HG03066 (cell line): ENCODE data around the gene PGRMC2.

Experiments used
- ATAC-seq: cut with Tn5 transposase; IDR thresholded peaks from one replicate; pipeline ENCODE4 v1.9.1; 2021; ENCODE audit warnings: low read depth; ENCODE audit not compliant: unreplicated experiment

Gene PGRMC2

GRCh38 chr4:128301979-128302378, 14.4 kb upstream of the PGRMC2 start:
- ATAC-seq = no peak

GRCh38 chr4:128299848-128300247, 12.2 kb upstream of the PGRMC2 start:
- ATAC-seq = no peak

DNA sequence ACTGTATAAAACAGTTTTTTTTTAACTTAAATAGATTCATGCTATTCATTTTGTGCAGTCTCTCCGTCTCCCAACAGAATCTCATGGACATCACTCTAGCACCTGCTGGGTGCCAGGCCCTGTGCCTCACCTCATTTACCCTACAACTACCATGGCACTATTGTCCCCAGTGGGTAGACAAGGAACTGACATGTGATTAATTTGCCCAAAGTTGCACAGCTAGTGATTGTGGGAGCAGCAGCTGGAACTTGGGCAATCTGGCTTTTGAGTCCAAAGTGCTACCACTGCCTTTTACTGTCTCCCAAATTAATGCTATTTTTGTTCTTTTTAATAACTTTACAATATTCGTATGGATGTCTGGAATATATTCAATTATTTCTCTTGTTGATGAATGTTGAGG, 11.2 kb upstream of the PGRMC2 start:
- ATAC-seq = no peak

GRCh38 chr4:128298146-128298758, 10.6 kb upstream of the PGRMC2 start:
- ATAC-seq = no peak

GRCh38 chr4:128295255-128295654, 7.6 kb upstream of the PGRMC2 start:
- no peak for ATAC-seq

DNA sequence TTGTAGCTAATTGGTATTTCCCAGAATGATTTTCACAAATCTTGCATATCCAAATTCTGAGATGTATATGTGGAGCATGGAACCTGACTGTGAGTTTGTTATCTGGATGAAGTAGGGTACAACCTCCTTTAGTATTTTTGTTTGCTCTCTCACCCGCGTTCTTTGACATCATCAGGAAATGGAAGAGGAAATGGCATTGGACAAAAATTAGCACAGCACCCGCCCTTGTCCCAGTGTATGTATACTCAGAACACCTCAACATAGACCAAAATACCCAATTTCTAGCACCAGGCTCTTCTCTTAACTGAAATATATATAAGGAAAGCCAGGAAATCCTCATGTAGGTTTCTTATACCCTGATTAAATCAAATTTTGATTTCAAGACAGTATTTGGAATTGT, 6.9 kb upstream of the PGRMC2 start:
- no peak for ATAC-seq

DNA sequence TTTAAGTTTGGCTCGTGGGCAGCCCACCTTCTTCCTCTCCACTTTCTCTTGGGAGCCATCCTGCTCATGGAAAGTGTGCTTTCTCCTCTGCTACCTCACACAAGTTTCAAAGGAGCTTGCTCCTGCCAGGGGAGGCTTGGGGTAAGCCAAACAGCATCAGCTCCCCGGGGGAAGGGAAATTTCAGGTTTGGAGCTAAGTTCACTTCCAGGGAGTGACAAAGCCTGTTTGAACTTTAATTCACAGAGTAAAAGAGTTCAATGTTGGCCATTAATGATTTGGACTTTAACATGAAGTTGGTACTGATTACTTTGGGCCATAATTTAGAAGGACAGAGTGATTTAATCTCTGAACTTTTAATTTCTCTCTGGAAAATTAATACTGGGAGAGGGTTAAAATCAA, 4.7 kb upstream of the PGRMC2 start:
- no peak for ATAC-seq

DNA sequence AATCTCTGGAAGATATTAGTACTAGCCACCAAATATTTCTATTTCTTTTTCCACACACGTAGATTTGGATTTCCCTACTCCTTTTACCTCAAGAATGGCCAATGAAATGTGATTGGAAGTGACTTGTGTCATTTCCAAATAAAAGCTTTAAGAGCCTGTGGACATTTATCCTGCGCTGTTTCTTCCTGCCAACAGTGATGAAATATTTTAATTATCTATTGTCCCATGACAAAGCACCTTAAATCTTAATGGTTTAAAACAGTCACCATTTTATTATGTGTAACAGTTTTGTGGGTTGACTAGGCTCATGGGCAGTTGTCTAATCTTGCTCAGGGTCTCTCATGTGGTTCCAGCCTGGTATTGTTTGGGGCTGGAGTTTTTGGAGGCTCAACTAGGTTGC, 3.5 kb upstream of the PGRMC2 start:
- no peak for ATAC-seq

DNA sequence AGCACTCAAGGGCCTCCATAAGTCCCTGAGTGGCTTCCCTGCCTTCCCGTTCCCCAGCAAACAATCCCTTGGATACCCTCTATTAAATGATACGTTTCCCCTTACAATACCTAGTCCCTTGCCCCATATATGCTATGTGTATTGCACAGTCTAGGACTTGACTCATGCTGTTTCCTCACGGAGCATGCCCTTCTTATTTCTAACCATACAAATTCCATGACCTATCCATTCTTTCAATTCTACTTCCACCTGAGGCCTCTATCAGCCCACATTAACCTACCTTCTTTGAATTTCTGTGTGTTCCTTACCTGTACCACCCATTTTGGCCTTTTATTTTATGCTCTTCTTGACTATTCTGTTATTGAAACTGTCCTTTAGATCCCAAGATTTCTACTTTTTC, 2.9 kb upstream of the PGRMC2 start:
- ATAC-seq = no peak

DNA sequence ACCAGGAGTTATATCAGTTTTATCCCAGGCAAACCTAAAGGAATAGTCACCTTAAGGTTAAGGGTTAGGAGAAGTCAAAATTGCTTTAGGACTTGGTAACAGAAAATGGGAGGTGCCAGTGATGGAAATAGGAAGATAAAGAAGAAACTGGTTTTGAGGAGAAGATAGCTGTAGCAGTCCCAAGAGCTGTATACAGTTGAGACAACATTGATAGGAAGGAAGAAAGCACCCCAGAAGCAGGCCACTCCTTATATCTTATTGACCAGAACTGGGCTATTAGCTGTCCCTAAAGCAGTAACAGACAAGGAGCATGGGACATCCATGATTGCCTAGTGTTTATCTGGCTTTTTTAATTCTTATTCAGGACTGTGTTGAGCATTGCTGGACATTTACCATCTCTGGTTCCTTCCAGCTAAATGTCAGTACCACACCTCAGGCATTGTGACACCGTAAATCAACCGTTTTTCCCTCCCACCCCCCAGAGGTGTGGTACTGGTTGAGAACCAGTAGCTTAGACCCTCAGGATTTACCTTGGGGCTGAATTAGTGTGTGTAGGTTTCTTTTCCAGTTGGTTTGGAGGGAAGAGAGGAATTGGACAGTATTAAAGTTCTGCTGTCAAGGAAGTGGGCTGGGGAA, 2.0 kb upstream of the PGRMC2 start:
- ATAC-seq = no peak

DNA sequence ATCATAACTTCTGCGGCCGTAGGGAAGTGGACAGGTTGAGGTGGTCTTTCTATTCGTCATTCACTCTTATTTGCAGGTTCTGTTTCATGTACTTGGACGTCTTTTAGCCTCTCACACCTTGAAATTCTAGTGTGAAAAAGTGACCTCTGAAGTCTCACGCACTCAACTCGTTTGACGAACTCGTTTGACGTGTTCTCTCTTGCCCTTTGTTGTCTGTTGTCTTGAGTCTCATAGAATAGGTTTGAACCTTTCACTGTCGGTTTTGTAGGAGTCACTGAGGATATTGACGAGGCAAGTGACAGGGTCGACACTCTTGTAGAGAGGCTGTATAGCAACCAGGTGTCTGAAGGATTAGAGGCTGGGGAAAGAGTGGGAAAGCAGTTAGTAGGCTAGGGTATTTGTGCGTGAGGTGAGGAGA, 1.1 kb upstream of the PGRMC2 start:
- no peak for ATAC-seq

DNA sequence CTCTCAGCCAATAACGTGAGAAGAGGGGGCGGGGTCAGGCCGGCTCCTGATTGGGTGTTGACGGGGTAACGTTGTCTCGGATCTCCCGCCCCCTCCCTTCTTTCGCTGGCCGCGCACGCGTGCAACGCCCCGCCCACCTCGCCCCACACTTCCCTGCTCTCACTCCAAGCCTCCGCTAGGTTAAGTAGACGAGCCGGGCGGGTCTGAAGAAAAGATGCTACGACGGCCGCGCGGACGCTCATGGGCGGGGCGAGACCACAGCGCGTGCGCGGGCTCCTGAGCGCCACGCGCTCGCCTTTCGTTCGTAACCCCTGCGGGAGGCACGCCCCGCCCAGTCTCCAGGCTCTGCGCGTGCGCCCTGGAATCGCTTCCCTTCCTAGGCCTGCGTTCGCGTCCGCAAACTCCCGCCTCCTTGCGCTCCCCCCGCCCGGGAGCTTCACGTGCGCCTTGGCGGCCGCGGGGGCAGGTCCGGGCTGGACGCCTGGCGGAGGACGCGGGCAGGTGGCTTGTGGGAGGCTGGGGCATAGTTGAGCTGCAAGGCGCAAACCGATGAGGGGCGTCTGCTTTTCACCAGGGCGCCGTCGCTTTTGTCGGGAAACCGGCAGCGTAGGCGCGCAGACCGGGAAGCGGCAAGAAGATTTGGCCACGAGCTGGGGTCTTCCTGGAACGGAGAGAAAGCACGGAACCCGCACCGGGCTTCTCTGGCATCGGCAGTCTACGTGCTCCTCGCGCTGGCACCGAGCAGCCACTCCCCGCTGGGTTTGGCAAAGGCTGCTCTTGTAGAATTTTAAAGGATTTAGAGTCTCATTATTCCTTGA, 467 bp upstream of the PGRMC2 start:
- peak; percentile 70 for ATAC-seq

- ATAC-seq = peak; percentile 16
Observed at GRCh38 chr4:128286474-128287058, 1.0 kb downstream of the PGRMC2 start.

DNA sequence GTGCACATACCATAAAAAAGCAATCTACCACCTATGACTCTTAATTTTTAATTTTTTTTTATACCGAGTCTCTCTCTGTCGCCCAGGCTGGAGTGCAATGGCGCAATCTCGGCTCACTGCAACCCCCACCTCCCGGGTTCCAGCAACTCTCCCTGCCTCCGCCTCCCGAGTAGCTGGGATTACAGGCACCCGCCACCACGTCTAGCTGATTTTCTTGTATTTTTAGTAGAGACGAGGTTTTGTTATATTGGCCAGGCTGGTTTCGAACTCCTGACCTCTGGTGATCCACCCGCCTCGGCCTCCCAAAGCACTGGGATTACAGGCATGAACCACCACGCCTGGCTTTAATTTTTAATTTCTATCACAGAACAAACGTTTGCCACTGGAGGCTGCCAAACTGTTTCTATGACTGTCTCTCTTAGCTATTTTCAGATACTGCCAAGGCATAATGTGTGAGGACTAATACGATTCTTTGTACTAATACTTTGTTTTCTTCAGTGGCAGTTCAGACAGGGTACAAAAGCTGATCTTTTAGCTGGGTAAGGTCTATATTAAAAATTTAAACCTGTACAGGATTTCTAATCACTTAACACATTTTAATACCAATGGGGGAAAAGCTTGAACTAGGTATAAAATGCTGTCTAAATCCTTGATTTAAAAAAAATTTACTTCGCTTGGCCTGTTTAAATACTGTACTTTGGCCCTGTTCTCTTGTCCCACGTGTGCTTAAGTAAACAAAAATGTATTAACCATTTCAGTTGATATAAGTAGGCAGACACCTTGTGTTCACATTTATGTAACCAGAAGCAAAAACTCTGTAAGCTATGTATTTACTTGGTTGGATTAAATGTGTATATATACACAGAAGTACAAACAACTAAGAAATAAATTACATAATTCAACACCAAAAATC, 2.3 kb downstream of the PGRMC2 start:
- ATAC-seq = no peak

- no peak for ATAC-seq
Observed at GRCh38 chr4:128284317-128284716, 3.3 kb downstream of the PGRMC2 start.

DNA sequence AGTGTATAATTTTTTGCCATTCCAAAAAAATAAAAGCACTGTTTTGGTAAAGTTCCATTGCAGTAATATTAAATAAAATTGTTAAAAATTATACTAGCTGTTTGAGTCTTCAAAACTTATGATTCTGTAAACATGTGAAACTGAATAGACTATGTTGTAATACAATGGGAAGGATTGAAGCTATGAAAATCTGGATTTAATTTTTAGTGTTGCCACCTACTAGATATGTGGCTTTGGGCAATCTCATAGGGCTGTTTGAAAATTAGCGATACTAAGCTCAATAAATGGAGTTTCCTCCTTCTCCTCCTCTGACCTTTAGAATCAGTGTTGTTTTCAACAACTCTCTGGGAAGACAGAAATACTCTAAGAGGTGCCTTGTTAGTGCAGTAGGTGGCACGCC, 4.5 kb downstream of the PGRMC2 start:
- no peak for ATAC-seq

GRCh38 chr4:128282516-128282915, 5.1 kb downstream of the PGRMC2 start:
- ATAC-seq = no peak

DNA sequence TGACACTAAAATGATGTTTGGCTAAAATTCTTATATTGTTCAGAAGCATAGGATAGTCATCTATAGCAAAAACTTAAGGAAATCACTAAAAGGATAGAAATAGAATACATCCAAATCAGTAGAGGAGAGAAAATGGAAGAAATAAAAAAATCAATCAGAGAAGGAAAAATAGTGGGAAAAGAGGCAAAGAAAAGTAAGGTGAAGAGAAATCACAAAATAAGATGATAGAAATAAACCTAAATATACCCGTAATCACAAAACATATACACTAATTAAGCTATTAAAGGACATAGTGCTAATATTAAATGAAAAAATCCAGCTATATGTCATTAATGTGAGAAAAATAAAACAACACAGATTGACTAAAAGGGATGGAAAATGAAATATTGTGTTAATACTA, 6.3 kb downstream of the PGRMC2 start:
- no peak for ATAC-seq

DNA sequence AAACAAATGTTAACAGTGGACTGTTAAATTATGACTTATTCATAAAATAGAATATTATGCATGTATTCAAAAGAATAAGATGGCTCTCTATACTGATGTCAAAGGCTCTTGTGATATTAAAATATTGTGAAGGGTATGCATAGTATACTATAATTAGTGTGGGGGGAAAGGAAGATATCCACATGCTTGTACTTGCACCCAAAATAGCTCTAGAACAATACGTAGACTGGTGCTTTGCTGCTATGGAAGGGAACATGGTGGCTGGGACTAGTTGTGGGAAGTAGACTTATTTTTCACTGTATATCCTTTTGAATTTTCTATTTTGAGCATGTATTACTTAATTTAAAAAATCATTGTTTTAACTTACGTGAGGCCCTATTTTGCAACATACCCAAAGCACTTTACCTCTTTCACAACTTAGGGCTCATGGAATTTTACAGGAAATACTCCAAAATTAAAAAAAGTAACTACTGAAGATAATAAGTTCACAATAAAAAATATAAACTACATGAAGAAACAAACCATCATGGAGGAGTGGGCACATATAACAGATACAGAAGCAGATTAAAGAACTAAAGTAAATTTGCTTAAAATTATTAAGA, 7.9 kb downstream of the PGRMC2 start:
- ATAC-seq = no peak

- ATAC-seq = no peak
Observed at GRCh38 chr4:128277856-128278255, 9.8 kb downstream of the PGRMC2 start.
